SK-N-SH treated with all-trans-retinoic acid at 6 μM for 48 hours (cell line): ENCODE data around the gene TBCD.
"Not testable (repeated sequence)": the region's sequence is repeated elsewhere in the genome, so short reads cannot be mapped to it uniquely, and the experiment has no call there.

Experiments used
- ATAC-seq: fragments of 200-7000 bp; cut with Tn5 transposase; 3 replicates; pipeline ENCODE4 v1.9.1; 2020; ENCODE audit warnings: mild to moderate bottlenecking, moderate library complexity
- ARNTL ChIP-seq: fragments of 450-650 bp; formaldehyde crosslinking; IDR thresholded peaks from 2 replicates; pipeline ENCODE4 v1.5.0; 2020; ENCODE audit warnings: low read depth, mild to moderate bottlenecking, moderate library complexity, borderline replicate concordance
- BACH2 ChIP-seq: fragments of 250-450 bp; sonication (Bioruptor Pico); IDR thresholded peaks from 2 replicates; pipeline ENCODE4 v1.9.0; 2021; ENCODE audit warnings: mild to moderate bottlenecking, borderline replicate concordance
- CSDC2 ChIP-seq: fragments of 250-450 bp; sonication (Bioruptor Pico); IDR thresholded peaks from 2 replicates; pipeline ENCODE4 v1.5.0; 2020; ENCODE audit warnings: mild to moderate bottlenecking, moderate library complexity
- ESRRG ChIP-seq: fragments of 250-450 bp; sonication (Bioruptor Pico); IDR thresholded peaks from 2 replicates; pipeline ENCODE4 v1.6.1; 2021; ENCODE audit warnings: mild to moderate bottlenecking
- OSR1 ChIP-seq: fragments of 250-450 bp; sonication (Bioruptor Pico); IDR thresholded peaks from 2 replicates; pipeline ENCODE4 v1.8.0; 2022; ENCODE audit warnings: moderate library complexity, mild to moderate bottlenecking, inconsistent platforms
- PPARA ChIP-seq: fragments of 250-450 bp; sonication (Bioruptor Pico); IDR thresholded peaks from 2 replicates; pipeline ENCODE4 v1.5.0; 2020; ENCODE audit warnings: mild to moderate bottlenecking, borderline replicate concordance
- SNAI2 ChIP-seq: fragments of 250-450 bp; sonication (Bioruptor Pico); IDR thresholded peaks from 2 replicates; pipeline ENCODE4 v1.5.0; 2020; ENCODE audit warnings: mild to moderate bottlenecking, moderate library complexity
- TCF4 ChIP-seq: fragments of 250-450 bp; sonication (Bioruptor Pico); IDR thresholded peaks from 2 replicates; pipeline ENCODE4 v1.8.0; 2021; ENCODE audit warnings: mild to moderate bottlenecking, moderate library complexity, borderline replicate concordance
- TOX ChIP-seq: fragments of 250-450 bp; sonication (Bioruptor Pico); IDR thresholded peaks from 2 replicates; pipeline ENCODE4 v1.8.0; 2021; ENCODE audit warnings: mild to moderate bottlenecking, moderate library complexity, borderline replicate concordance
- ZC3H10 ChIP-seq: fragments of 250-450 bp; sonication (Bioruptor Pico); IDR thresholded peaks from 2 replicates; pipeline ENCODE4 v1.5.1; 2021; ENCODE audit warnings: mild to moderate bottlenecking, moderate library complexity
- ZFP3 ChIP-seq: fragments of 250-450 bp; sonication (Bioruptor Pico); IDR thresholded peaks from 2 replicates; pipeline ENCODE4 v1.5.0; 2020; ENCODE audit warnings: mild to moderate bottlenecking, moderate library complexity
- ZFP30 ChIP-seq: fragments of 450-650 bp; formaldehyde crosslinking; IDR thresholded peaks from 2 replicates; pipeline ENCODE4 v1.5.0; 2022; ENCODE audit warnings: mild to moderate bottlenecking, moderate library complexity
- ZNF565 ChIP-seq: fragments of 450-650 bp; formaldehyde crosslinking; conservative IDR thresholded peaks from 2 replicates; pipeline ENCODE4 v1.5.0; 2020; ENCODE audit warnings: low read depth, mild to moderate bottlenecking, moderate library complexity
- ZNF70 ChIP-seq: fragments of 450-650 bp; formaldehyde crosslinking; IDR thresholded peaks from 2 replicates; pipeline ENCODE4 v1.5.0; 2020; ENCODE audit warnings: mild to moderate bottlenecking, moderate library complexity
- ZNF8 ChIP-seq: fragments of 450-650 bp; formaldehyde crosslinking; IDR thresholded peaks from 2 replicates; pipeline ENCODE4 v1.5.0; 2020; ENCODE audit warnings: mild to moderate bottlenecking, moderate library complexity
- TF ChIP-seq, protein P1 (sequence below): fragments of 250-450 bp; sonication (Bioruptor Pico); IDR thresholded peaks from 2 replicates; pipeline ENCODE4 v1.5.1; 2020; ENCODE audit warnings: low read depth, mild to moderate bottlenecking, moderate library complexity
- TF ChIP-seq, protein P2 (sequence below): fragments of 250-450 bp; sonication (Bioruptor Pico); IDR thresholded peaks from 2 replicates; pipeline ENCODE4 v1.8.0; 2021; ENCODE audit warnings: low read depth, mild to moderate bottlenecking, moderate library complexity, borderline replicate concordance
- TF ChIP-seq, protein P3 (sequence below): fragments of 250-450 bp; sonication (Bioruptor Pico); IDR thresholded peaks from 2 replicates; pipeline ENCODE4 v1.5.1; 2021; ENCODE audit warnings: mild to moderate bottlenecking, moderate library complexity
- TF ChIP-seq, protein P4 (sequence below): fragments of 250-450 bp; sonication (Bioruptor Pico); IDR thresholded peaks from 2 replicates; pipeline ENCODE4 v1.5.0; 2020; ENCODE audit warnings: mild to moderate bottlenecking, moderate library complexity
- TF ChIP-seq, protein P5 (sequence below): fragments of 250-450 bp; sonication (Bioruptor Pico); IDR thresholded peaks from 2 replicates; pipeline ENCODE4 v1.8.0; 2020; ENCODE audit warnings: mild to moderate bottlenecking, moderate library complexity, borderline replicate concordance

The TBCD gene

DNA sequence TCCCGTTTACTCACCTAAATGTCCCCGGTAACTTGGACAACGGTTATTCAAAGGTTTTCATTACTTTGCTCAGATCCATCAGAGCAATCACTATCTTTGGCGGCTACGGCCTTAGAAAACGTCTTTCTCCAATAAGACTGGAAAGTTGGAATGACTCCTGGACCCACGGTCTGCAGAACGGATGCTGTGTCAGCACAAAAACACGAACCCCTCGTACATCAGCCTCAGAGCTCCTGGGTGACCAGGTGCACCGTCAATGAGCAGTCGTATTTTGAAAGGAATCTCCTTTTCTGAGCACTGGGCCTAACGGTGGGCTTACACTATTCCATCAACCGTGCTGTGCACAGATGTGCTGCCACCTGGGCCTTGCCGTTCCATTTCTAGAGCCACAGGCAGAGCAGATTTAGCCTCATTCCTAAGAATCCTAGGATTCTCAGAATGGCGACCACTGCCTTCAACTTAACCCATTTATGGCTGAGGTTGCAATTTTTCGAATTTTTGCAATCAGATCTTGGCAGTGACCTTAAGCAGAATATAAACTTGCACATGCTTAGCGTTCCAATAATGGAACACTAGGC, 198.7 kb downstream of the TBCD start:
- TF ChIP-seq ZNF565 (CRISPR knock-in tag): no peak
- TF ChIP-seq, protein P1, sequence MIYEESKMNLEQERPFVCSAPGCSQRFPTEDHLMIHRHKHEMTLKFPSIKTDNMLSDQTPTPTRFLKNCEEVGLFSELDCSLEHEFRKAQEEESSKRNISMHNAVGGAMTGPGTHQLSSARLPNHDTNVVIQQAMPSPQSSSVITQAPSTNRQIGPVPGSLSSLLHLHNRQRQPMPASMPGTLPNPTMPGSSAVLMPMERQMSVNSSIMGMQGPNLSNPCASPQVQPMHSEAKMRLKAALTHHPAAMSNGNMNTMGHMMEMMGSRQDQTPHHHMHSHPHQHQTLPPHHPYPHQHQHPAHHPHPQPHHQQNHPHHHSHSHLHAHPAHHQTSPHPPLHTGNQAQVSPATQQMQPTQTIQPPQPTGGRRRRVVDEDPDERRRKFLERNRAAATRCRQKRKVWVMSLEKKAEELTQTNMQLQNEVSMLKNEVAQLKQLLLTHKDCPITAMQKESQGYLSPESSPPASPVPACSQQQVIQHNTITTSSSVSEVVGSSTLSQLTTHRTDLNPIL (CRISPR knock-in tag): no peak
- no peak for TF ChIP-seq ESRRG
- no peak for TF ChIP-seq BACH2 (CRISPR knock-in tag)
- TF ChIP-seq, protein P2, sequence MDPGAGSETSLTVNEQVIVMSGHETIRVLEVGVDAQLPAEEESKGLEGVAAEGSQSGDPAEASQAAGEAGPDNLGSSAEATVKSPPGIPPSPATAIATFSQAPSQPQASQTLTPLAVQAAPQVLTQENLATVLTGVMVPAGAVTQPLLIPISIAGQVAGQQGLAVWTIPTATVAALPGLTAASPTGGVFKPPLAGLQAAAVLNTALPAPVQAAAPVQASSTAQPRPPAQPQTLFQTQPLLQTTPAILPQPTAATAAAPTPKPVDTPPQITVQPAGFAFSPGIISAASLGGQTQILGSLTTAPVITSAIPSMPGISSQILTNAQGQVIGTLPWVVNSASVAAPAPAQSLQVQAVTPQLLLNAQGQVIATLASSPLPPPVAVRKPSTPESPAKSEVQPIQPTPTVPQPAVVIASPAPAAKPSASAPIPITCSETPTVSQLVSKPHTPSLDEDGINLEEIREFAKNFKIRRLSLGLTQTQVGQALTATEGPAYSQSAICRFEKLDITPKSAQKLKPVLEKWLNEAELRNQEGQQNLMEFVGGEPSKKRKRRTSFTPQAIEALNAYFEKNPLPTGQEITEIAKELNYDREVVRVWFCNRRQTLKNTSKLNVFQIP (CRISPR knock-in tag): no peak
- TF ChIP-seq, protein P3, sequence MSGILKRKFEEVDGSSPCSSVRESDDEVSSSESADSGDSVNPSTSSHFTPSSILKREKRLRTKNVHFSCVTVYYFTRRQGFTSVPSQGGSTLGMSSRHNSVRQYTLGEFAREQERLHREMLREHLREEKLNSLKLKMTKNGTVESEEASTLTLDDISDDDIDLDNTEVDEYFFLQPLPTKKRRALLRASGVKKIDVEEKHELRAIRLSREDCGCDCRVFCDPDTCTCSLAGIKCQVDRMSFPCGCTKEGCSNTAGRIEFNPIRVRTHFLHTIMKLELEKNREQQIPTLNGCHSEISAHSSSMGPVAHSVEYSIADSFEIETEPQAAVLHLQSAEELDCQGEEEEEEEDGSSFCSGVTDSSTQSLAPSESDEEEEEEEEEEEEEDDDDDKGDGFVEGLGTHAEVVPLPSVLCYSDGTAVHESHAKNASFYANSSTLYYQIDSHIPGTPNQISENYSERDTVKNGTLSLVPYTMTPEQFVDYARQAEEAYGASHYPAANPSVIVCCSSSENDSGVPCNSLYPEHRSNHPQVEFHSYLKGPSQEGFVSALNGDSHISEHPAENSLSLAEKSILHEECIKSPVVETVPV: no peak
- TF ChIP-seq, all 23 proteins: peak for 0
- no peak for ATAC-seq

DNA sequence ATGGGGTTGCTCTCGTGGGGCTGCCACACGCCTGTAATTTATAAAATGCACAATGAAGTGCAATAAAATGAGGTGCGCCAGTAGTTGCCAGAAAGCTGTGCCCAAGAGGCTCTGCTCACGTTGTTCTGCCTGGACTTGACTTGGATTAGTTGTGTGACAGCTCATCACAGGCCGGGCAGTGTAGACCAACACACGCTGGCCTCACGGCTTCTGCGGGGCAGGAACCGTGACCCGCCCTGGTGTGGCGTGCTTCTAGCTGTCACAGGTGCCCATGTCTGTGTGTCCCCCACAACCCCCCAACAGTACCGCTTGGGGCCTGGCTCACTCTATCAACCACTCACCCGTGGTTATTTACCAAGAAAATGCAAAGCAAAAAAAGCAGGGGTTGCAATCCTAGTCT, 200.2 kb downstream of the TBCD start:
- no peak for TF ChIP-seq CSDC2 (CRISPR knock-in tag)
- TF ChIP-seq ZFP3 (CRISPR knock-in tag): no peak
- TF ChIP-seq ZNF70 (CRISPR knock-in tag): no peak
- TF ChIP-seq, protein P4, sequence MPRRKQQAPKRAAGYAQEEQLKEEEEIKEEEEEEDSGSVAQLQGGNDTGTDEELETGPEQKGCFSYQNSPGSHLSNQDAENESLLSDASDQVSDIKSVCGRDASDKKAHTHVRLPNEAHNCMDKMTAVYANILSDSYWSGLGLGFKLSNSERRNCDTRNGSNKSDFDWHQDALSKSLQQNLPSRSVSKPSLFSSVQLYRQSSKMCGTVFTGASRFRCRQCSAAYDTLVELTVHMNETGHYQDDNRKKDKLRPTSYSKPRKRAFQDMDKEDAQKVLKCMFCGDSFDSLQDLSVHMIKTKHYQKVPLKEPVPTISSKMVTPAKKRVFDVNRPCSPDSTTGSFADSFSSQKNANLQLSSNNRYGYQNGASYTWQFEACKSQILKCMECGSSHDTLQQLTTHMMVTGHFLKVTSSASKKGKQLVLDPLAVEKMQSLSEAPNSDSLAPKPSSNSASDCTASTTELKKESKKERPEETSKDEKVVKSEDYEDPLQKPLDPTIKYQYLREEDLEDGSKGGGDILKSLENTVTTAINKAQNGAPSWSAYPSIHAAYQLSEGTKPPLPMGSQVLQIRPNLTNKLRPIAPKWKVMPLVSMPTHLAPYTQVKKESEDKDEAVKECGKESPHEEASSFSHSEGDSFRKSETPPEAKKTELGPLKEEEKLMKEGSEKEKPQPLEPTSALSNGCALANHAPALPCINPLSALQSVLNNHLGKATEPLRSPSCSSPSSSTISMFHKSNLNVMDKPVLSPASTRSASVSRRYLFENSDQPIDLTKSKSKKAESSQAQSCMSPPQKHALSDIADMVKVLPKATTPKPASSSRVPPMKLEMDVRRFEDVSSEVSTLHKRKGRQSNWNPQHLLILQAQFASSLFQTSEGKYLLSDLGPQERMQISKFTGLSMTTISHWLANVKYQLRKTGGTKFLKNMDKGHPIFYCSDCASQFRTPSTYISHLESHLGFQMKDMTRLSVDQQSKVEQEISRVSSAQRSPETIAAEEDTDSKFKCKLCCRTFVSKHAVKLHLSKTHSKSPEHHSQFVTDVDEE (CRISPR knock-in tag): no peak
- TF ChIP-seq ZNF8: no peak
- TF ChIP-seq, protein P2 (CRISPR knock-in tag): no peak
- TF ChIP-seq, protein P1 (CRISPR knock-in tag): no peak
- TF ChIP-seq OSR1 (CRISPR knock-in tag): no peak
- no peak for TF ChIP-seq ZC3H10
- TF ChIP-seq BACH2 (CRISPR knock-in tag): no peak
- no peak for TF ChIP-seq ARNTL (CRISPR knock-in tag)
- no peak for TF ChIP-seq TCF4 (CRISPR knock-in tag)
- no peak for TF ChIP-seq TOX (CRISPR knock-in tag)
- no peak for TF ChIP-seq ZNF565 (CRISPR knock-in tag)
- TF ChIP-seq SNAI2 (CRISPR knock-in tag): no peak
- no peak for TF ChIP-seq PPARA (CRISPR knock-in tag)
- TF ChIP-seq, protein P5, sequence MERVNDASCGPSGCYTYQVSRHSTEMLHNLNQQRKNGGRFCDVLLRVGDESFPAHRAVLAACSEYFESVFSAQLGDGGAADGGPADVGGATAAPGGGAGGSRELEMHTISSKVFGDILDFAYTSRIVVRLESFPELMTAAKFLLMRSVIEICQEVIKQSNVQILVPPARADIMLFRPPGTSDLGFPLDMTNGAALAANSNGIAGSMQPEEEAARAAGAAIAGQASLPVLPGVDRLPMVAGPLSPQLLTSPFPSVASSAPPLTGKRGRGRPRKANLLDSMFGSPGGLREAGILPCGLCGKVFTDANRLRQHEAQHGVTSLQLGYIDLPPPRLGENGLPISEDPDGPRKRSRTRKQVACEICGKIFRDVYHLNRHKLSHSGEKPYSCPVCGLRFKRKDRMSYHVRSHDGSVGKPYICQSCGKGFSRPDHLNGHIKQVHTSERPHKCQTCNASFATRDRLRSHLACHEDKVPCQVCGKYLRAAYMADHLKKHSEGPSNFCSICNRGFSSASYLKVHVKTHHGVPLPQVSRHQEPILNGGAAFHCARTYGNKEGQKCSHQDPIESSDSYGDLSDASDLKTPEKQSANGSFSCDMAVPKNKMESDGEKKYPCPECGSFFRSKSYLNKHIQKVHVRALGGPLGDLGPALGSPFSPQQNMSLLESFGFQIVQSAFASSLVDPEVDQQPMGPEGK (CRISPR knock-in tag): no peak
- no peak for TF ChIP-seq ZFP30
- TF ChIP-seq, protein P3: no peak
- TF ChIP-seq, all 23 proteins: peak for 0
- no peak for ATAC-seq

DNA sequence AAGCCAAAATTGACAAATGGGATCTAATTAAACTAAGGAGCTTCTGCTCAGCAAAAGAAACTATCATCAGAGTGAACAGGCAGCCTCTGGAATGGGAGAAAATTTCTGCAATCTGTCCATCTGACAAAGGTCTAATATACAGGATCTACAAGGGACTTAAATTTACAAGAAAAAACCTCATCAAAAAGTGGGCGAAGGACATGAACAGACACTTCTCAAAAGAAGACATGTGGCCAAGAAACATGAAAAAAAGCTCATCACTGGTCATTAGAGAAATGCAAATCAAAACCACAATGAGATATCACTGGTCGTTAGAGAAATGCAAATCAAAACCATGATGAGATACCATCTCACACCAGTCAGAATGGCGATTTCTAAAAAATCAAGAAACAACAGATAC, 203.2 kb downstream of the TBCD start:
- not testable (repeated sequence) for ATAC-seq

DNA sequence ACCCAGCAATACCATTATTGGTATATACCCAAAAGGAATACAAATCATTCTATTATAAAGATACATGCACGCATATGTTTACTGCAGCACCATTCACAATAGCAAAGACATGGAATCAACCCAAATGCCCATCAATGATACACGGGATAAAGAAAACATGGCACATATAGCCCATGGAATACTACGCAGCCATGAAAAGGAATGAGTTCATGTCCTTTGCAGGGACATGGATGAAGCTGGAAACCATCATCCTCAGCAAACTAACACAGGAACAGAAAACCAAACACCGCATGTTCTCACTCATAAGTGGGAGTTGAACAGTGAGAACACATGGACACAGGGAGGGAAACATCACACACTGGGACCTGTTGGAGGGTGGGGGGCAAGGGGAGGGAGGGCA, 203.8 kb downstream of the TBCD start:
- not testable (repeated sequence) for ATAC-seq
